ENCODE data around the gene RYR1. TPM values are rescaled to one million over a fixed set of nuclear protein-coding genes. Genes with fewer than 3 reads are reported as not detected.

RYR1 gene
- total and polyA plus RNA-seq, 2 of the 8 experiments (the other 6 are each of a cell fraction or from before 2014, with no cell fraction given): 5.8 to 11.8 TPM

DNA sequence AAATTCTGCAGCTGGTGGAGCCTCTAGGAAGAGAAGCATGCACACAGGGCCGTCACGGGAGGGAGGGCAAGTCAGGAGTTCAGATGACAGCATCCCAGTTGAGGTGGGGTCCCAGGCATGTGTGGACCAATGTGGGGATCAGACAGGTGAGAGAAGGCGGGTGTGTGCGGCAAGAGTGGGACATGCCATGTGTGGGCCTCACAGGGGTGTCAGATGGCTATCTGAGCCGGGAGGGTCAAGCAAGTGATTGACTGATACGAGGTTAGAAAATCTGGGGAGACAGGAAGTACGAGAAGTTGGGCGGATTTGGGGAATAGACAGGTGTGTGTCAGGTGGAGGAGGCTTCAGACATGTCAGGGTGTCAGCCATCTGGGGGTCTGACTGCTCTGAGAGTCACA lies 16.3 kb upstream of the RYR1 start:
- Histone ChIP-seq H2BK20ac (ENCODE audit: low read length) (0 out of 2 replicates have a peak overlapping the region, but pooled peaks have one; percentile 61), H3K27ac (ENCODE audit: low read depth, low read length) (no peak overlapping the region), H4K5ac (ENCODE audit: insufficient read length, low read depth, low read length) (no peak overlapping the region), H3K14ac (ENCODE audit: insufficient read length) (no peak overlapping the region), H3K36me3 (ENCODE audit: control insufficient read depth in 2 of 4, insufficient read depth in 4 of 4, low read length in 3 of 4) (no peaks in the 10 kb centered on the region), H2BK12ac (ENCODE audit: low read depth, low read length) (0 out of 2 replicates have a peak overlapping the region, but pooled peaks have one; percentile 60), H3K56ac (replicated peaks; ENCODE audit: insufficient read length, low read depth, low read length) (no peak overlapping the region), H3K23ac (ENCODE audit: insufficient read length) (no peak overlapping the region), H3K79me1 (ENCODE audit: low read depth, low read length) (no peaks in the 10 kb centered on the region), H2BK5ac (ENCODE audit: low read depth, low read length) (peak overlapping the region; percentile 35; the same call in 1 of the 2 replicates), H4K8ac (ENCODE audit: extremely low read depth, insufficient read depth, low read length) (peak overlapping the region; percentile 20), H4K20me1 (replicated peaks in 1 of 2; ENCODE audit: control insufficient read depth in 1 of 2, insufficient read depth in 2 of 2, low read length in 2 of 2) (no peaks in the 10 kb centered on the region), H3K27me3 (replicated peaks in 1 of 4; ENCODE audit: control insufficient read depth in 3 of 4, extremely low read depth in 1 of 4, insufficient read depth in 3 of 4, low read length in 3 of 4) (peaks cover 0 to 9% (median 5%) of the 10 kb centered on the region in 4 experiments; a peak in 5 of 7 replicates), H3K18ac (ENCODE audit: extremely low read depth, low read length) (peak overlapping the region; percentile 60; the same call in 1 of the 2 replicates), H2BK120ac (replicated peaks; ENCODE audit: low read depth, low read length) (peak overlapping the region; percentile 38), H3K79me2 (ENCODE audit: control insufficient read depth in 1 of 2, insufficient read depth in 2 of 2, low read length in 2 of 2) (no peaks in the 10 kb centered on the region), H3K9ac (replicated peaks in 1 of 4; ENCODE audit: extremely low read depth in 1 of 4, low read depth in 3 of 4, low read length in 3 of 4) (no peak overlapping the region), H3K23me2 (ENCODE audit: low read depth, low read length) (peaks cover 7% of the 10 kb centered on the region), H3K4me1 (replicated peaks in 1 of 4; ENCODE audit: control insufficient read depth in 3 of 4, insufficient read depth in 4 of 4, low read length in 3 of 4) (peaks cover 0 to 12% (median 8%) of the 10 kb centered on the region in 4 experiments; a peak in 5 of 7 replicates), H3K4me2 (ENCODE audit: insufficient read depth in 1 of 2, low read depth in 2 of 2, low read length in 2 of 2) (peak overlapping the region; percentile 73 to 97), H3K4me3 (ENCODE audit: extremely low read depth in 1 of 4, insufficient read depth in 2 of 4, low read depth in 3 of 4, low read length in 4 of 4) (peak overlapping the region in 2 of 4 experiments; percentile 51 to 68; a peak in 2 of 8 replicates), H2BK15ac (ENCODE audit: low read length) (peak overlapping the region; percentile 88; the same call in 1 of the 2 replicates), H2AFZ (ENCODE audit: low read length) (no peak overlapping the region), H4K91ac (replicated peaks; ENCODE audit: insufficient read length, low read length) (peak overlapping the region; percentile 7), H2AK5ac (ENCODE audit: low read depth, low read length) (no peak overlapping the region), H3K9me3 (ENCODE audit: insufficient read depth in 2 of 2, low read depth in 1 of 2, low read length in 1 of 2) (no peaks in the 10 kb centered on the region), H3K4ac (replicated peaks; ENCODE audit: insufficient read length, low read depth, low read length) (no peak overlapping the region)
- 85% methylated on average over 8 of the region's 8 CpGs; no CpG with 5 or more reads in 1 of the 2 experiments for WGBS, 2 experiments (ENCODE audit: extremely low coverage in 1 of 2, insufficient coverage in 1 of 2, insufficient read length in 1 of 2, insufficient replicate concordance in 2 of 2, low coverage in 1 of 2, low lambda C conversion rate in 2 of 2, missing lambda C conversion rate in 1 of 2)
- FAIRE-seq (no peak), DNase-seq (ENCODE audit: low read depth in 1 of 2, low spot score in 2 of 2) (no peak)
- TF ChIP-seq SRF (IDR thresholded peaks at IDR 0.05; ENCODE audit: low read depth, low read length) (no peak), RXRA (IDR thresholded peaks at IDR 0.05; ENCODE audit: insufficient read depth, low read depth, low read length) (no peak), TAF1 (IDR thresholded peaks at IDR 0.05; ENCODE audit: low read depth, low read length) (no peak), RBBP5 (IDR thresholded peaks at IDR 0.05; ENCODE audit: borderline replicate concordance, low read depth, low read length) (no peak), RAD21 (IDR thresholded peaks at IDR 0.05 in 1 of 2, conservative IDR thresholded peaks at IDR 0.05 in 1 of 2; ENCODE audit: low read depth in 2 of 2, low read length in 2 of 2) (no peak), YY1 (IDR thresholded peaks at IDR 0.05; ENCODE audit: low read depth, low read length) (no peak)
- ChIA-PET POLR2A (ENCODE audit: partially characterized antibody) (interaction anchor here (1.1 to 2.2 kb wide), 3 partner anchors 14 to 34 kb away, joined by 3 to 7 read pairs (median 3); partner anchors contain the start of genes FAM98C and GGN), CTCF (ENCODE audit: partially characterized antibody) (interaction anchor here (0.9 kb wide), 1 partner anchor 14 kb away, joined by 4 read pairs; the partner anchor contains the start of gene FAM98C)
